HEK293T (cell line): Measurements from ENCODE around the gene LRP5.

Source experiments
- BHLHE40 ChIP-seq: fragments of 450-650 bp; IDR thresholded peaks from 2 replicates; pipeline ENCODE4 v1.6.1; 2016; ENCODE audit warnings: mild to moderate bottlenecking, moderate library complexity, borderline replicate concordance
- FOXA1 ChIP-seq: fragments of 450-650 bp; IDR thresholded peaks from 2 replicates; pipeline ENCODE4 v1.6.1; 2016; ENCODE audit warnings: mild to moderate bottlenecking
- FOXK2 ChIP-seq: fragments of 450-650 bp; IDR thresholded peaks from 2 replicates; pipeline ENCODE4 v1.6.1; 2016; ENCODE audit warnings: mild to moderate bottlenecking
- FOXM1 ChIP-seq: fragments of 450-650 bp; IDR thresholded peaks from 2 replicates; pipeline ENCODE4 v1.6.1; 2017; ENCODE audit warnings: mild to moderate bottlenecking, borderline replicate concordance
- NFRKB ChIP-seq: fragments of 450-650 bp; IDR thresholded peaks from 2 replicates; pipeline ENCODE4 v1.6.1; 2016; ENCODE audit warnings: mild to moderate bottlenecking, moderate library complexity
- PKNOX1 ChIP-seq: fragments of 450-650 bp; IDR thresholded peaks from 2 replicates; pipeline ENCODE4 v1.6.1; 2016
- SP1 ChIP-seq: fragments of 450-650 bp; IDR thresholded peaks from 2 replicates; pipeline ENCODE4 v1.6.1; 2017
- SUZ12 ChIP-seq: fragments of 450-650 bp; IDR thresholded peaks from 2 replicates; pipeline ENCODE4 v1.6.1; 2016; ENCODE audit warnings: mild to moderate bottlenecking

- no peak for TF ChIP-seq SP1
- no peak for TF ChIP-seq SUZ12
- no peak for TF ChIP-seq FOXM1
- no peak for TF ChIP-seq FOXA1
- no peak for TF ChIP-seq FOXK2
- TF ChIP-seq PKNOX1: no peak
- no peak for TF ChIP-seq BHLHE40
- TF ChIP-seq NFRKB: no peak
Measured at GRCh38 chr11:68480852-68481510, 168.6 kb downstream of the LRP5 start.
